Measurements from ENCODE around the gene RALGPS2.
A peak's percentile ranks its signal among the peaks of the same experiment; 100 is the strongest.
"Not testable (repeated sequence)": the region's sequence is repeated elsewhere in the genome, so short reads cannot be mapped to it uniquely, and the experiment has no call there.

The RALGPS2 gene

DNA sequence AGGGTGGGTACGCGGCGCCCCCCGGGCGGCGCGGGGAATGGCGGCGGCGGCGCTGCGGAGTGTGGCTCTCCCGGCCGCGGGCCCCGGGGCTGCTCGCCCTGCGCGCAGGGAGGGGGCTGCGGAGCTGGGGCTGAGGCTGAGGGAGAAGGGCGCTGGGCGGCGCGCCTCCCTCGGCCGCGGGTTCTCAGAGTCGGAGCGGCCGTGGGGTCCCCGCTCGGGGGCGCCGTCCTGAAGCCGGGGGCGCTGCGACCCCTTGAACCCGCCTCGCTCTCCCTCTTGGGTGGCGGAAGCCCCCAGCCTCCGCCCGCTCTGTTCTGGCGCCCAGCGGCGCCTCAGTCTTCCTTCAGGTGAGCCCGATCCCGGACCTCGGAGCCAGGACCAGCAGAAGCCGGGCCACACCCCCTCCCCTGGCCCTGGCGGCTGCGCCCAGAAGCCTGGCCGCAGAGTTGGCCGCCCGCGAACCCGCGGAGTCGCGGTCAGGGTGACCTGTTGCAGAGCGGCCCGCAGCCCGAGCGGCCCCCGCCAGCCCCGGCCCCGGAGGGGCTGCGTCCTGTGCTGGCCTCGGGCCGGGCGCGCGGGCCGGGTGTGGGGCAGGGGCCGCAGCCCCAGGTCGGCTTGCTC, 532 bp downstream of the RALGPS2 start:
- DNase-seq = peak; percentile 33

DNA sequence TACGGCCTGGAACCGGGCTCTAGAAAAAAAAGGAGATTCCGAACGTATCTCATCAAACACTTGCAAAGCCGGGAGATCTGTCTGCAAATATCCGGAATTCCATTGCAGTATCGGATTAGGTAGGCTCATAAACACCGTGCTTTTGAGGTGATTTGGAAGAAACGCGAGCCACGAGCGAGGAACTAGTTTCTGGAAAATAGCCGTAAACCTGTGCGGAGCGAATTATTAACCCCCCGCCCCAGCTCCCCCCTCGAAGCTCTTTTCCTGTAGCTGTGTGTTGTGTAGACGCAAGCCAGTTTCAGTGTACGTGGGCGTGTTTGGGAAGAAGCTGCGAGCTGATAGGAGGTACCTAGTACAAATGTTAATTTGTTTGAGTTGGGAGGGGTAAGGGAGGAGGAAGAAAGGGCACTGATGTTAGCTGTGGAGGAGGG, 1.1 kb downstream of the RALGPS2 start:
- DNase-seq = peak; percentile 55

DNA sequence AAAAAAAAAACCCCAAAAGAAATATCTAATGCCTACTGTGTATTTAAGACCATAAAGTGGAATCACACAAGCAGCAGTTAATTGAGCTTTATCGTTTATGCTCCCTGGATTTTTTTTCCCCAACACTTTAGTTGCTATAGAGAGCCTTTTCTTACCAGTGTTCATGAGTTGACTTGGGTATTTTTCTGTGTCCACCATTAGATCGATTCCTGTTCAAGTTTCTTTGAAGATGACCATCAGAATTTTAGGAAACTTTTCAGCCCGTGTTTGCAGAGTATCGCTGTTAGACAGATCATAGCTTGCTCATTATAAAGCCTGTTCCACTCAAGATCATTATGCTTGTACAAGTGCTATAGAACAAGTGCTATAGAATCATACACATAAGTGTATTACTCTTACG, 1.5 kb downstream of the RALGPS2 start:
- DNase-seq = no peak

DNA sequence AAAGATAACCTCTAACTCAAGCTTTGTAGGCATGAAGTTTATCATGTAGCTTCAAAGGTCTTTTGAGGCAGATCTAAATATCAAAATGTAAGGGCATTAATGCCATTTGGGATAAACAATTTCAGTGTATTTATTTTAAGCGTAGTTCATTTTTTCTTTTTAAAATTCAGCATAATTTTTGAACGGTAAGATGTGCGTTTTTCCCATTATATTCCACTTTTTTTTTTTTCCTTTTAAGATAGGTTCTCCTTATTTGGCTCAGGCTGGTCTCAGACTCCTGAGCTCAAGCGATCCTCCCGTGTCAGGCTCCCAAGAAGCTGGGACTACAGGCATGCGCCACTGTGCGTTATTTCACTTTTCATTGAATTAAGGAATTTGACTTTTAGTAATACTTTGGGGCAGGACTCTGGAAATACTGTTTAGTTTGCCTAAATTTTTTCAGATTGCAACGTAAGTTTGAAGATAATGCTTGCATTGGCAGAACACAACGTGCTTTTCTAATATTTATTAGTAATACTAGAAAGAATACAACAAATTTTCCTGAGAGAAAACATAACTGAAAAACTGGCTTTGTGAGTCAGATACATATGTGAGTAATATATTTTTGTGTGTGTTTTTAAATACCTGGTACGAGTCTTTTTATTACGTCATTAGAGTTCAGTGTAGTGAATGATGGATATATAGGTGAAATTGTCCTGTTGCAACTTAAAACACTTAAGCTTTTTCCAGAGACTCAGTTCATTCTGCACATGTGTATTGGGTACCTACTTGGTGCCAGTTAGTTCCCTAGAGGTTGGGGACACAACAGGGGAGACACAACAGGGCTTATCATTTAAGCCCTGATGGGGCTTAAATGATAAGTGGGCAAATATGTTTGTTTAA, 2.2 kb downstream of the RALGPS2 start:
- DNase-seq = no peak

DNA sequence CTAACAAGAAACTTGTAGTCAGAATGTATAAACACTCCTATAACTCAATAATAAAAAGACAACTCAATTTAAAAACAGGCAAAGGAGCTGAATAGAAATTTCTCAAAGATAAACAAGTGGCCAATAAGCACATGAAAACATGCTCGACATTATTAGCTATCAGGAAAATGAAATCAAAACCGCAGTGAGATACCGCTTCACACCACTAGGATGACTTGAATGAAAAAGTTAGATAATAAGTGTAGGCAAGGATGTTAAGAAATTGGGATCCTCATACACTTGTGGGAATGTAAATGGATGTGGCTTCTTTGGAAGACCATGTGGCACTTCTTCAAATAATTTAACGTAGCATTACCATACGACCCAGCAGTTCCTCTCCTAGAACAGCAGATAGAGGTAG, 8.9 kb downstream of the RALGPS2 start:
- no peak for DNase-seq

DNA sequence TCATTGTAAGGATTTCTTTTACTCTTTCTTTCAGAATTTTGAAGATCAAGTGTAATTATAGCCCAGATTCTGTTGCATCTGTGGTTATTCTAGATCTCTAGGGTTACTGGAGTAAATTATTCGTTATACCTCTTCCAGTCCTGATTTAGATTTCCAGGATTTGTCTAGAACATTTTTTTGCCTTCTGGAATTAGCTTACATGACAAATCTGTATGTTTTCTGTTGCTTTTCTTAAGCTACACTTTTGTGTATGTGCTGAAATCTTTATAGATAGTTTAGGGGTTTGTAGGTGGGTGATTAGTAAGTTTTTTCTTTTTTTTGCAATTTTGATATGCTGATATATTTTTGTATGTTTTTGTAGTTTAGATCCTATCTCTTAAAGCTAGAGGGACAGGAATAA, 13.7 kb downstream of the RALGPS2 start:
- no peak for DNase-seq

DNA sequence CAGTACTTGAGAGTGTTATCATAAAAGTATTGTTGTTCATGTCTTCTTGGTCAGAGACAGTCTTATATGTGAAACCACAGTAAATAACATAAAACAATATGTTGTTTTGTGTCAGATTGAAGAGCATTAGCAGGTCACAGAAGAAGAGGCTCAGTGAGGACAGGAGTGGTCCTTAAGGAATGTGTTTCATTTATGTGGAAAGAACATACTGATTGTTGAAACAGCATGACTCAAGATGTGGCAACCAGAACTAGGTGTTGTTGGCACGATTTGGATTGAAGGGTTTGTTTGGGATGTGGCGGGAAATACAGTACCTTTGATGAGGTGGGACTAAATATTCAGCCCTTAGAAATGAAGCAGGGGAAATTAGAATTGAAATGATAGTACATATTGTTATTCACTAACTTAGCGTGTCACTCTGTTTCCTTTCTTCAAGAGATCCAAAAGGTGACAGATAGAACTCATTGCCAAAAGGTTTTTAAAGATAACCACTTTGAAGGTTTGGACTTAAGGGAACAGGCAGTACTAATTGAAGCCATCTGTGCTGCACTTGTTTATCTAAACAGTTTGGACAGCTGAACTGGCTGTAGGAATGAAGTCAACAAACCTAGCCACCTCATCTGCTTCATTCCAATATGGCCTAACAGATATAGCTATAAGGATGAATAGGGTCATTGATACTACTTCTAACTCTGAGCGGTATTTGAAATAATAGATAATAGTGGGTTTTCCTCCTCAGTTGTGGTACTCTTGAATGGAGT, 14.4 kb downstream of the RALGPS2 start:
- DNase-seq = no peak

DNA sequence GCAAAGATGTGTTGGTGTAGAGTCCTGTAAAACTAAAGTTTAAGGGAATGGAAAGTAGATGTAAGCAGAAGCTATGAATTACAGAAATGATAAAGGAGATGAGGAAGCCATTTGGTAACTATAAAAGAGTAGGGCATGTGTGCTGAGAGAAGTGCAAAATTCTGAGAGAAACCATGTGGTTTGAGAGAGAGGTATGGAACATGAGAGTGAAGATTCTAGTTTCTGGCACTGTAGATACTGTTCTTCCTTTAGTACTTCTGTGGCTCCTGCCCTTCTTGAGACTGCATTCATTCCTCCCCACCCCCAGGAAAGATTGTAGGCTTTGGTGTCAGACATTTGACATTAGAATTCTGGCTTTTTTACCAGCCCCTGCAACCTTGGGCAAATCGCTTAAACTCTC, 15.4 kb downstream of the RALGPS2 start:
- no peak for DNase-seq

DNA sequence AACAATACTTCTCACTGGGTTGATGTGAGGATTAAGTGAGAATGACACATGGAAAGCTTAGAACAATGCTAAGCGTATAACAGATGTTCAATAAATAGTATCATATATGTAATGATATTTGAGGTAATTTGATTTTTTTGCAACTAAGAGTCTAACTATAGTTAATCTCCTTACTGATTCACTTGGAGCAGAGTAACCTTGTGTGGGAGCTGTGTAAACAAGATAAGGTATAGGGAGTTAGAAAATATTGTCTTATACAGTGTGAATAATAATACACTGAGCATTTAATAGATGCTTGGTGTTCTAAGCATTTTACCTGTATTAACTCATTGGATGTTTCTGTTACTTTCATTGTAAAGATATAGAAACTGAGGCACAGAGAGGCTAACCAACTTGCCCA, 15.9 kb downstream of the RALGPS2 start:
- no peak for DNase-seq

DNA sequence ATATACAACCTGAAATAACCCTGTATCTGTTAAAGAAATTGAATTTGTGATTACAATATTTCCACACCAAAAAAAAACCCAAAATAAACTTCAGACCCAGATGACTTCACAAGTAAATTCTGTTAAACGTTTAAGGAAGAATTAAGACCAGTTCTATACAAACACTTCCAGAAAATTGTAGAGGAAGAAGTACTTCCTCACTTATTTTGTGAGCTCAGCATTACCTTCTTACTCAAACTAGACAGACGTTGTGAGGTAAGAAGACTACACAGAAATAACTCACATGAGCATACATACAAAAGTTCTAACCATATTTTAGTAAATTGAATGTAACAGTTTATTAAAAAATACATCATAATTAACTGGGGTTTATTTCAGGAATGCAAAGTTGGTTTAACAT, 18.8 kb downstream of the RALGPS2 start:
- DNase-seq = no peak

DNA sequence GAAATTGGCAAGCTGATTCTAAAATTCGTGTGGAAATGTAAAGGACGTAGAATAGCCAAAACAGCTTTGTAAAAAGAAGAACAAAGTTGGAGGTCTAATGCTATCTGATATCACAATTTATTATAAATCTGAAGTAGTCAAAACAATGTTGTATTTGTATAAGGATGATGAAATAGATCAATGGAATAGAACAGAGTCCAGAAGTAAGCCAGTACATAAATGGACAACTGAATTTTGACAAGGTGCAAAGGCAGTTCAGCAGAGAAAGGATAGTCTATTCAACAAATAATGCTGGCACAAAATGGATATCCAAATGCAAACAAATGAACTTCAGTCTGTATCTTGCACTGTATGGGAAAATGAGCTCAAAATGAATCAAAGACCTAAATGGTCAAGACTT, 20.2 kb downstream of the RALGPS2 start:
- DNase-seq = no peak

DNA sequence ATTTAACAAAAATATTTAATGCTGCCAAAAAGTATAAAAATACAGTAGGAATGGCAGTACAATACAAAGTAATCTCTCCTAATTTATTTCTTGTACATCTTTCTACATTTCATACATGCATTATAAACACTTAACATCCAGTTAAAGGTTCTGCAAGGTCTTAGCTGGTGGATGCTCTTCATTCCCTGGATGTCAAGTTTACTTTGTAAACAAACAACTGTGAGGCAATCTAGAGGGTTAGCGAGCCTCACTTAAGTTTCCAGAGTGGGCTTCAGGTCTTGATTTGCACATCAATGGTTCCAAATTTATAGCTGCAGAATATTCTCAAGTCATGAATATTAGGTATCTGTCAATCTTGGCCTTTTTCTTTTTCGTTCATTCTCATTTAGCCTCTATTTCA, 21.3 kb downstream of the RALGPS2 start:
- DNase-seq = no peak

DNA sequence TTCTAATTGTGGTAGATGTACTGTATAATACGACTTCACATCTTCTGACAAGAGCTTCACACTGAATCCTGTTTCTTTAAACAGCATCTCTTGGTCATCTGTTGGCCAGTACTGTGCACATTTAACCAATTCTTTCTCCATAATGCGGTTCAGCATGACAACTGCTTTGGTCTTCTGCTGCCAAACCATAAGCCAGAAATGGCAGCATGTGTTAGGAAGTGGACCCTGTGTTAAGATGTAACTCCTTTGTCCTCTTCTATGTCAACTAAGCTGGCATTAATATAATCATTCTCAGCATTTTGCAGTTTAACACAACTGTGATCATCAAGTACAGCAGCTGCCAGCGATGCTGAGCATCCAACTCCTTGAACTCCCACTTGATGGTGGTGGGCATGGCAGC, 22.3 kb downstream of the RALGPS2 start:
- DNase-seq = not testable (repeated sequence)

DNA sequence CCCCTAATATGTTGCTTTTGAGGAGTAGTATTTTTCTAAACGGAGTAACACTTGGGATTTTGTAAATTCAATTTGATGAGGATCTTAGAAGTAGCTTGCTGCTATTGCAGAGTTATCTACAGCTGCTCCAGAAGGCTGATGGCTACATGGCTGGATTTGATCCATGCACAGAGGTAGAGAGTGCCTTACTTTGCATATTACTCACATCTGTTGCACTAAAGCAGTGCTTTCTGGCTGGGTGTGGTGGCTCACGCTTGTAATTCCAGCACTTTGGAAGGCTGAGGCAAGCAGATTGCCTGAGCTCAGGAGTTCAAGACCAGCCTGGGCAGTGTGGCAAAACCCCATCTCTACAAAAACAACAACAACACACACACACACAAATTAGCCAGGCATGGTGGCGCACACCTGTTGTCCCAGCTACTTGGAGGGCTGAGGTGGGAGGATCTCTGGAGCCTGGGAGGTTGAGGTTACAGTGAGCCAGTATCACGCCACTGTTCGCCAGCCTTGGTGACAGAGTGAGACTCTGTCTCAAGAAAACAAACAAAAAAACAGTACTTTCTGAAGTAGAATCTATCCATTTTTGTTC, 24.6 kb downstream of the RALGPS2 start:
- DNase-seq = no peak

DNA sequence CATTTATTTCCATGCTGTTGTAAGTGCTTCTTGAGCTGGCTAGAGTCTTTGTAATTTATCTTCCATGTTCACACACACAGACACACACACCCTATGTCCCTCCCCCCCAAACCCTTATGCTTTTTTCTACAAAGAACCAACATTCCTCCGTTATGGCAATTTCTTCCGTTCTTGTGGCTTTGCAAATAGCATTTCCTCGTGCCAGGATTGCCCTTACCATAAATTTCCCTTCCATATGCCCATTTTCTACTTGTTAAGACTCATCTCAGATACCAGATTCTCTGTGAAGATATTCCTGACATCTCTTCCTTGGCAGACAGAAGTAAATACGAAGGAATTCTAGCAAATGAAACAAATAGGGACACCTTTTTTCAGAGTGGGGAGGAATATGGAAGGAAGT, 26.0 kb downstream of the RALGPS2 start:
- no peak for DNase-seq

DNA sequence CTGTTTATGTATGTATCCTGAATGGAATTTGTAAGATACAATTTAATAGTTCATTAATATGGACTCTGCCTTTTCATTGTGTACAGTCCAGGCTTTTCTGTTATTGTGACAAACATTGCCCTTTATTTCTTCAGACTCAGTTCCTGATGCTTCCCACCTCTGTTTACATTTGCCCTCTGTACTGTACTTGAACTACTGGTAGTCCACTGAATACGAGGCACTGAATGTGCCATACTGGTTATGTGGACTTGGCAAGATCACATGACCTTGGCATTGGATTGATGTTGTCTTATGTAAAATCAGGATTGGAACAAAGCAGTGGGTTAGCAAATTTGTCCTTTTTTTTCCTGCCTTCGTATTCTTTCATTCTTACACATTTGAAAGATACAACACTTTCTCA, 27.8 kb downstream of the RALGPS2 start:
- DNase-seq = no peak

DNA sequence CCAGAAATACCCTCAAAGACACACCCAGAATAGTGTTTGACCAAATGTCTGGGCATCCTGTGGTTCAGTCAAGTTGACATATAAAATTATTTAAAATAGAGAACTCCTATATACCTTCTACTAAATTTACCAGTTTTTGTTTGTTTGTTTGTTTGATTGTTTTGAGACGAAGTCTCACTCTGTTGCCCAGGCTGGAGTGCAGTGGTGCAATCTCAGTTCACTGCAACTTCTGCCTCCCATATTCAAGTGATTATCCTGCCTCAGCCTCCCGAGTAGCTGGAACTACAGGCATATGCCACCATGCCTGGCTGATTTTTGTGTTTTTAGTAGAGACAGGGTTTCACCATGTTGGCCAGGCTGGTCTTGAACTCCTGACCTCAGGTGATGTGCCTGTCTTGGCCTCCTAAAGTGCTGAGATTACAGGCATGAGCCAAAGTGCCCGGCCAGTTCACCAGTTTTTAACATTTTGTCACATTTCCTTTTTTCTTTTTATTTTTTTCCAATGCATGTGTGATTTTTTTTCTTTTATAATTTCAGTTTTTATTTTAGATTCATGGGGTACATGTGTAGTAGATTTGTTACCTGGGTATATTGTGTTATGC, 29.7 kb downstream of the RALGPS2 start:
- DNase-seq = not testable (repeated sequence)

DNA sequence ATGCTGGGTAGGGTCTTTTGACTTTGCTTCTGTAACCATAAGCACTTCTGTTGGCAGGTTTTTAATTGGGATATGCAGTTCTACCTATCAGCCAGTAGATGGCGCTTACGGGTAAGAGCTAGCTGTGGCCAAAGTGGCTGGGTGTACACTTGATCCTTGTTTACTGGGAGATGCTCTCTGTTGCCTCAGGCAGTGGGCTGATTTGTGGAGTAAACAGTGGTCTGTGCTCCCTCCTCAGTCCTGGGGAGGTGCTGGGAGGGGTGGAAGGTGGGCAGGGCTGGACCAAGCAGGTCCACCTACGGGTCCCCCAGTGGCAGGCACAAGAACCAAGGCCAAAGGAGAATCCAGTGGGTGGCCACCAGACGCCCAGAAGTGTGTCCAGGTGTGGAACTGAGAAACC, 43.4 kb downstream of the RALGPS2 start:
- no peak for DNase-seq

DNA sequence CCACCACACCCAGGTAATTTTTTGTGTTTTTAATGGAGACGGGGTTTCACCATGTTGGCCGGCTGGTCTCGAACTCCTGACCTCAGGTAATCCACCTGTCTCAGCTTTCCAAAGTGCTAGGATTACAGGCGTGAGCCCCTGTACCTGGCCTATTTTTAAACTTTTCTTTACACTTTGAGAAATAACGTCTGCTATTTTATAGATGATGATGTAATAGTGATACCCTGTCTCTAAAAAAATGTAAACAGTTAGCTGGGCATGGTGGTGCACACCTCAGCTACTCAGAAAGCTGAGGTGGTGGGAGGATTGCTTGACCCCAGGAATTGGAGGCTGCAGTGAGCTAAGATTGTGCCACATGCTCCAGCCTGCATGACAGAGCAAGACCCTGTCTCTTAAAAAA, 47.9 kb downstream of the RALGPS2 start:
- DNase-seq = no peak

DNA sequence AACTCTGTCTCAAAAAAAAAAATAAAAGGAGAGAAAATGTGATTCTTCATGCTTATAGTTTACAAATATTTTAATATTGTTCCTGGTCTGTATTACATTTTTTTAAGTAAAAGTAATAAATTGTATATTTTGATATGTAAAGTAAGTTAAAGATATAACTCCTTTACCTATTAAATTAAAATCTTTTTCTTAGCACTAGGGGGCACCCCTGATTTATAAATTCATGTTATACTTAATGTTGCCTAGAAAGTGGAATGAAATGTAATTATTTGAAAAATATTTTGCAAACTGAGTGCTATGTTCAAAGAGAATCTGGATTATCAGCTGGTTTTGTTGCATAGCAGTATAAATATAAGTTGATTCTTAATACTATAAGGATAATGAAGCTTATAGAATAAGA, 49.2 kb downstream of the RALGPS2 start:
- DNase-seq = no peak

DNA sequence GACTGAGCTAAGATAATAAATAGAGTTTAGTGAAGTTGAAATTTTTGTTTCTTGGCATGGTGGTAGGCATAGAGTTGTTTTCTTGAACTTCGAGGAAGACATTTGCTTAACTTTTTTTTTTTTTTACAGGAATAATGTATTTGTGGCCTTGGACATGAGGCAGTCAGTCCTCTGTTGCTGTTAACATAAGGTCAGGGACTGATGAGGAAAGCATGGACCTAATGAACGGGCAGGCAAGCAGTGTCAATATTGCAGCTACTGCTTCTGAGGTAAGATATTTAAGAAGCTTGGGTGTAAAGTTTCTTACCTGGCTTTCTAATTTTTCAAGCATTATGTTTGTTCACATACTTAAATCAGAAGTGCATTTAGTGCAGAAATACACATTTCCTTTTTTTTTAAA, 51.5 kb downstream of the RALGPS2 start:
- DNase-seq = no peak

DNA sequence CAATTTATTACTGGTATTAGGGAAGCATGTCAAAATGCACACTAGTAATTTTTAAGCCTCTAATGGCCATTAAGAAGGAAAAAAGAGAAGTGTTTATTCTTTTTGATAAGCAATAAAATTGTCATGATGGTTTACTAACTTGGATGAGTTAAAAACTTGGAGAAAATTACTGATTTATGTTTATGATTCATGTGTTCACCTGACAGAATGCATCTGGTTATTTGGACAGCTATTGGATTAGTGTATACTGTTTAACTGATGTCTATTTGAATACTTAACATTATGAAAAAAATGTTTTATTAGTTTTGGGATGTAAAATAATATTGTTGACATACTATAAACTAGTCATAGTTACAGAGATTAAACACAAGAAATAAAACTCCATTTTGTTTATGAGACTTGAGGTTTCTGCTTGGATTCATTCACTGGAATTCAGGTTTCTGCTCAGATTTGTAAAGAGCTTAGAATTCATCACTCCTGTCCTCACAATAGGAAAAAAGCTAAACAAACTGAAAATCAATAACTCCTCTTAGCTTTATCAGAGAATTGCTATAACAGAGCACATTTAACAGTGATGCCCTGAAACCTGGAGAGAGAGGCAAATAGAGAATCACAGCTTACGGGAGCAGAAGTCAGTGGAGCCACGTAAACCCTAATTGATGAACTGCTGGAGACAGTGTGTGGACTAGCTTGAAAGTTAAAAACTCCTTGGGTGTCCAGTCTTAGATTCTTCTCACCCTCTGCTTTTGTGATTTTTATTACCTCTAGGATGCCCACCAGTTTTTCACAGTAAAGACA, 56.7 kb downstream of the RALGPS2 start:
- DNase-seq = no peak

All from 8988T (cell line).